Measurements from ENCODE around the gene SPPL3.
"Not testable (repeated sequence)": the region's sequence is repeated elsewhere in the genome, so short reads cannot be mapped to it uniquely, and the experiment has no call there.

SPPL3 gene

DNA sequence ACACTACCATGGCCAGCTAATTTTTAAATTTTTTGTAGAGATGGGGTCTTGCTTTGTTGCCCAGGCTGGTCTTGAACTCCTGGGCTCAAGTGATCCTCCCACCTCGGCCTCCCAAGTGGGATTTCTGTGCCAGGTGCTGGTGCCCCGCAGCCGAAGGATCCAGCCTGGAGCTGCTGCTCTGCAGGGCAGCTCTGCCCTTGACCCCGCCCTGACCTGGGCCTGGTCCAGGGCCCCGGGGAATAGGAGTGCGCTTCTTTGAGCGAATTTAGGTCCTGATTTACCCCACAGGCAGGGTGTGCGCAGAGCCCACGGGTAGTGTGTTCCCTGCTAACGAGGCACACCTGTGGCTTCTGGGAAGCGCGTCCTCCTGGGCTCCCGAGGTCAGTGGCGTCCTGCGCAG, 163.3 kb downstream of the SPPL3 start:
- DNase-seq: no peak

DNA sequence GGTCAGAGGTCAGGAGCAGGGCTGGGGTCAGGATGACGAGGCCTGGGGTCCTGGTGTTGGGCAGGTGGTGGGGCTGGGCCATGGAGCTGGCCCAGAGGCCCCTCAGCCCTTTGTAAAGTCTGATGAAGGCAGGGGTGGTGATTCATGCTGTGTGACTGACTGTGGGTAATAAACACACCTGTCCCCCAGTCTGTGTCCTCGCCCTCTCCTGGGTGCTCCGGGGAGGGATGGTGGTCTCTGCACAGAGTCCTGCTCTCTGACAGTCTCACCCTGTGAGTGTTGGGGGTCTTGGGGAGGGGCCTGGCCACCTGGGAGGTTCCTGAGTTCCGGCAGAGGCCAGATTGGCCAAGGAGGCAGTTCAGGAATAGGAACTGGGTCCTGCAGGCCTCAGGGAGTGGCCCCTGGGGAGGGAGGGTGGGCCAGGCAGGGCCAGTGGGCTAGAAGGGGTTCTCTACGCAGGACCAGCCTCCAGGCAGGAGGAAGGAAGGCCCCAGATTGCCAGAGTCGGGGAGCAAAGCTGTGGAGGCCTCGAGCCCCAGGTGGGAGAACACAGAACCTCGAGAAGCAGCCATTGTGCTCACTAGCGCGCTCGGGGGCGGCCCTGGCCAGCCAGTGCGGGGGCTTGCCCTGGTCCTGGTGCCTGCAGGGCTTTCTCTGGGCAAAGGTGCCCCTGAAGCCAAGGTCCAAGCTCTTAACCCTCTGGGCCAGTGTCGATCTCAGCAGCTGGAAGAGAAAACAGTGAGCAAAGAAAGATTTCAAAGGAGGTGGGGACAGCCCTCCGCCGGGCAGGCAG, 164.1 kb downstream of the SPPL3 start:
- DNase-seq: no peak

DNA sequence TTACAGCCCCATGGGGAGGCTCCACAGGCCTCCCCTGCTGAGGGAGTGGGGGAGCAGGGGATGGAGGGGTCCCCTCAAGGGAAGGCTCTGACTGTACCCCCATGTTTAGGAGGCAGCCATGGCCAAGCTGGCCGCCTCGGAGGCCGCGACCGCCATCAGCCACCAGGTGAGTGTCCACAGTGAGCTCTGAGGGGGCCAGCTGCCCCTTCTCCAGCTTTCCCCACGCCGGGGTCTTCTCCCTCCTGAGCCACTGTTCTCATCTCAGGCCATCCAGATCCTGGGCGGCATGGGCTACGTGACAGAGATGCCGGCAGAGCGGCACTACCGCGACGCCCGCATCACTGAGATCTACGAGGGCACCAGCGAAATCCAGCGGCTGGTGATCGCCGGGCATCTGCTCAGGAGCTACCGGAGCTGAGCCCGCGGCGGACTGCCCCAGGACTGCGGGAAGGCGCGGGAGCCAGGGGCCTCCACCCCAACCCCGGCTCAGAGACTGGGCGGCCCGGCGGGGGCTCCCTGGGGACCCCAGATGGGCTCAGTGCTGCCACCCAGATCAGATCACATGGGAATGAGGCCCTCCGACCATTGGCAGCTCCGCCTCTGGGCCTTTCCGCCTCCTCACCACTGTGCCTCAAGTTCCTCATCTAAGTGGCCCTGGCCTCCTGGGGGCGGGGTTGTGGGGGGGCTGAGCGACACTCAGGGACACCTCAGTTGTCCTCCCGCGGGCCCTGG, 165.0 kb downstream of the SPPL3 start:
- no peak for DNase-seq

DNA sequence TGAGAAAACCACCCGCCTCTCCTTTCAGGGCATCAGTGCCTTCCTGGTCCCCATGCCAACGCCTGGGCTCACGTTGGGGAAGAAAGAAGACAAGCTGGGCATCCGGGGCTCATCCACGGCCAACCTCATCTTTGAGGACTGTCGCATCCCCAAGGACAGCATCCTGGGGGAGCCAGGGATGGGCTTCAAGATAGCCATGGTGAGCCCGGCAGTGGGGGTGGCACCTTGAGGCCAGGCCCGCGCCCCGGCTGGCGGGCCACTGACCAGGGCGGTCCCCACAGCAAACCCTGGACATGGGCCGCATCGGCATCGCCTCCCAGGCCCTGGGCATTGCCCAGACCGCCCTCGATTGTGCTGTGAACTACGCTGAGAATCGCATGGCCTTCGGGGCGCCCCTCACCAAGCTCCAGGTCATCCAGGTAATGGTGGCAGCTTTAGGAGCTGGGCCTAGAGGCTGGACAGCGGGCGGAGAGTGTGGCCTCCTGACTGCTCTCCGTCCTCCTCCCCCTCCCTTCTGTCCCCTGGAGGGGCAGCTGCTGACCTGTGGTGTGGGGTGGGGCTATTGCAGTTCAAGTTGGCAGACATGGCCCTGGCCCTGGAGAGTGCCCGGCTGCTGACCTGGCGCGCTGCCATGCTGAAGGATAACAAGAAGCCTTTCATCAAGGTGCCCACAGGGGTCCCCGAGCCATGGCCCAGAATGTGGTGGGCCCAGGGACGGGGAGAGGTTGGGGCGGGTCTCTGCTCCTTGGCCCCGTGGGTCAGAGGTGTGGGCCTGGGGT, 165.7 kb downstream of the SPPL3 start:
- no peak for DNase-seq

DNA sequence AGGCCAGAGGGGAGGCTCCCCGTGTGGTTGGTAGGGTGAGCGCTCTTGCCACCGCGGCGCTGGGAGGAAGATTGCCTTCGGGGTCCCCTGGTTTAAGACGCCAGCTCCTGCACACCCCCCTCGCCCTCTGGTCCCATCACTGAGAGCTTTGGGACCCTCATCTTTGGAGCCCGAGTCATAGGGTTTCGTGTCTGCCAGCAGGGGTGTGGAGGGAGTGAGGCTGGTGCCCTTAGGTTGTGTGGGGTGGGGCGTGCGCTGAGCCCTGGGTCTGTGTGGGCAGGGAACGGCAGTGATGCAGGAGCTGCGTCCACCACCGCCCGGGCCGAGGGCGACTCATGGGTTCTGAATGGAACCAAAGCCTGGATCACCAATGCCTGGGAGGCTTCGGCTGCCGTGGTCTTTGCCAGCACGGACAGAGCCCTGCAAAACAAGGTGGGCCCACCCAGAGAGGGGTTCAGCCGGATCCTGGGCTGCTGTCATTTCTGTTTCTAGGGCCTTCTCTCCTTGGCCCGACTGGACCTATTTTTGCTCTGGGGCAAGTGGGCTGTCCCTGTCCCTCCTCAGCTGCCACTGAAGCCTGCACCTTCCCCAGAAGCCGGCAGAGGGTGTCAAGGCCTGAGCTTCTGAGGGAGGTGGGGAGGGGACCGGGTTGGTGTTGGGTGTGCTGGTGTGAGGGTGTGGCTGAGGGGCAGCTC, 166.5 kb downstream of the SPPL3 start:
- DNase-seq: no peak

DNA sequence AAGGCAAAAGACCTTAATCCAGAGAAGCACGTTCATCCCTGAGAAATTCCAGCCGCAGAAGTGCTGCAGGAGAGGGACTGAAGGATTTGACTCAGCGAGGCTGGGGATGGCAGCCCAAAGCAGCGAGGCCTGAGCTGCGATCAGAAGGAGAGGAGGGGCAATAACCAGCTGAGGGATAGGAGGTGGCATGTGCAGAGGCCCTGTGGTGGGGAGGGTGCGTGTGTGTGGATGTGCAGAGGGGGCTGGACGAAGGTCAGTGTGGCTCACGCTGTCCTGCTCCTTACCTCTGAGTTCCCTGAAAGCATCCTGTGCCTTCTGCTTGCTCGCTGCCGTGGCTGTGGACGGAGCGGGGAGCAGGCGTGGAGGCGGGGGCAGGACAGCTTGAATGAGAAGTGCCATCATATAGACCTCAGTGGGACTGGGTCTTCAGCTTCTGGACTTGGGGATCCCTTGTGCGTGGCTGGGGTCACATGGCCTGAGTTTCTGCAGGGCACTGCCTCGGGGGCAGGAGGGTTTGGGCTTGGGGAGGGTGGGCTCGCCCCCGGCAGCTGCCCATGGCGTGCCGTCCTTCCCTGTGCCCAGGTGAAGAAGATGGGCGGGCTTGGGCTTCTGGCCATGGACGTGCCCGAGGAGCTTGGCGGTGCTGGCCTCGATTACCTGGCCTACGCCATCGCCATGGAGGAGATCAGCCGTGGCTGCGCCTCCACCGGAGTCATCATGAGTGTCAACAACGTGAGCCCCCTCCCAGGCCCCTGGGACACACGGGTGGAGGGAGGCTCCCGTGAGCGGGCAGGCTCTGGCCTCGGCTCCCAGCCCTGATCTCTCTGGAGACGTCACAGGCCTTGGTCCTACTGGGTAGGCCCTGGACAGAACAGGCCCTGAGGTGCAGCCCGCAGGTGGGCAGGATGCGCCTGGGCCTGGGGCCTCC, 167.5 kb downstream of the SPPL3 start:
- DNase-seq: no peak

DNA sequence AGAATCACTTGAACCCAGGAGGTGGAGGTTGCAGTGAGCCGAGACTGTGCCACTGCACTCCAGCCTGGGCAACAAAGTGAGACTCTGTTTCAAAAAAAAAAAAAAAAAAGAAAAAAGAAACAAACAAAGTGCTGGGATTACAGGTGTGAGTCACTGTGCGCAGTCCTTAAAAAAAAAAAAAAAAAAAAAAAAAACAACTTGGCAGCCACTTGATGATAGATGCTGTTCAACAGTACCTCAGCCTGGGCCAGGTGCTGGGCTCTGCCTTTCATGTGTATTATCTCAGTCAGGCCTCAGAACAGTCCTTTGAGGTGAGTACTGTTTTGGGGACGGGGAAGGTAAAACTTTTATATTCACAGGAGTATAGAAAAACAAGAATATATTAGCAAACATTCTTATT, 169.0 kb downstream of the SPPL3 start:
- no peak for DNase-seq

DNA sequence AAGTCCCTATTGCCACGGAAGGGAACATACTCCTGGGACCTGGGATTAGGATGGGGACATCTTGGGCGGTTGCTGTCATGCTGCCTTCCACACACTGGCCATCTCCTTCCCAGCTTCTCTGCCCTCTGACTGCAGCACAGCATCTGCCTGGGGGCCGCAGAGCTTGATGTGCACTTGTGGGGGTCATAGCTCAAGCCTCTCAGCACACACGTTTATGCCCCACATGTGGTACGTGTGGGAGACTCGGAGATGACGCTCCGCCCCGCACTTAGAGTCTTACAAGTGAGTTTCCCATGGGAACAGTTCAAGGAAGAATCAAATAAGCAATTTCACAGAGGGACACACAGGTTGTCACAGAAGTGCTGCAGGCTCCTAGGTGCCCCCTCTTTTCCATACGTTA, 169.9 kb downstream of the SPPL3 start:
- DNase-seq: no peak

DNA sequence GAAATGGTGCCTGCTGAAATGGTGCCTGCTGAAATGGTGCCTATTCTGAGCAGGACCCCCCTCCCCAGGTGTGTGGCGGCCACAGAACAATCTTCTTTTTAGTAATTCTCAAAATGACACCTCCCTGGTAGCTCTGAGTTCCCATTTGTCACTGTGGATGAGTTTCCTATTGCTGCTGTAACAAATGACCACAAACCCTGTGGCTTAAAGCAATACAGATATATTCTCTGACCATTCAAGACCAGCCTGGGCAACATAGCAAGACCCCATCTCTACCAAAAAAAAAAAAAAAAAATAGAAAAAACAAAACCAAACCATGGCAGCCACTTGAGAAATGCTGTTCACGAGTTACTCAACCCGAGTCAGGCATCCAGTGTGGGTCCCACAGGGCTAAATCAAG, 170.6 kb downstream of the SPPL3 start:
- no peak for DNase-seq

DNA sequence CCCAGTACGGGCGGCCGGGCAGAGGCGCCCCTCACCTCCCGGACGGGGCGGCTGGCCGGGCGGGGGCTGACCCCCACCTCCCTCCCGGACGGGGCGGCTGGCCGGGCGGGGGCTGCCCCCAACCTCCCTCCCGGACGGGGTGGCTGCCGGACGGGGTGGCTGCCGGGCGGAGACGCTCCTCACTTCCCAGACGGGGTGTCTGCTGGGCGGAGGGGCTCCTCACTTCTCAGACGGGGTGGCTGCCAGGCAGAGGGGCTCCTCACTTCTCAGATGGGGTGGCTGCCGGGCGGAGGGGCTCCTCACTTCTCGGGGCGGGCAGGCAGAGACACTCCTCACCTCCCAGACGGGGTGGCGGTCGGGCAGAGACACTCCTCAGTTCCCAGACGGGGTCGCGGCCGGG, 172.0 kb downstream of the SPPL3 start:
- DNase-seq: not testable (repeated sequence)

DNA sequence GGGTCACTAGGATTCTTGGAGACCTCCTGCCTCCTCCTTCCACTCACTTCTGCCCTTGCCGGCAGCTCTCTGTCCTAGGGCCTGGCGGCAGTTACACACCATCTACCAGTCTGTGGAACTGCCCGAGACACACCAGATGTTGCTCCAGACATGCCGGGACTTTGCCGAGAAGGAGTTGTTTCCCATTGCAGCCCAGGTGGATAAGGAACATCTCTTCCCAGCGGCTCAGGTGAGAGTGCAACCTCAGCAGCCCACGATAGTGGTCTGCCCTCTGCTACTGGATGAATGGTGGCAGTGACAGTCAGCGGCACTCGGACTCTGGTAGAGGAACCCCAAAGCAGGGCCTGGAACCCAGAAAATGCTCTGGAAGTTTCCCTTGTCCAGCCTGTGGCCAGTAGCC, 177.2 kb downstream of the SPPL3 start:
- no peak for DNase-seq

DNA sequence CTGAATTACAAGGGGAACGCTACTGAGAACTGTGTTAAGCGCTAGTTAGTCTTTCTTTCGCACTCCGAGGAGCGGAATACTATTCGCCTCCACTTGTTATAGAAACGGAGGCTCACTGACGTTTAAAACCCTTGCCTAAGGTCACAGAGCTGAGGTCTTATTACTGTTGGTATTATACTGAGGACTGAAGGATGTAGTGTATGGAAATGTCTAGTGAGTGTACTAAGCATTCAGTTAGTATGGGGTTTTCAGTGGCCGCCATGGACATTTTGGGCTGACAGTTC, 177.7 kb downstream of the SPPL3 start:
- DNase-seq: no peak

DNA sequence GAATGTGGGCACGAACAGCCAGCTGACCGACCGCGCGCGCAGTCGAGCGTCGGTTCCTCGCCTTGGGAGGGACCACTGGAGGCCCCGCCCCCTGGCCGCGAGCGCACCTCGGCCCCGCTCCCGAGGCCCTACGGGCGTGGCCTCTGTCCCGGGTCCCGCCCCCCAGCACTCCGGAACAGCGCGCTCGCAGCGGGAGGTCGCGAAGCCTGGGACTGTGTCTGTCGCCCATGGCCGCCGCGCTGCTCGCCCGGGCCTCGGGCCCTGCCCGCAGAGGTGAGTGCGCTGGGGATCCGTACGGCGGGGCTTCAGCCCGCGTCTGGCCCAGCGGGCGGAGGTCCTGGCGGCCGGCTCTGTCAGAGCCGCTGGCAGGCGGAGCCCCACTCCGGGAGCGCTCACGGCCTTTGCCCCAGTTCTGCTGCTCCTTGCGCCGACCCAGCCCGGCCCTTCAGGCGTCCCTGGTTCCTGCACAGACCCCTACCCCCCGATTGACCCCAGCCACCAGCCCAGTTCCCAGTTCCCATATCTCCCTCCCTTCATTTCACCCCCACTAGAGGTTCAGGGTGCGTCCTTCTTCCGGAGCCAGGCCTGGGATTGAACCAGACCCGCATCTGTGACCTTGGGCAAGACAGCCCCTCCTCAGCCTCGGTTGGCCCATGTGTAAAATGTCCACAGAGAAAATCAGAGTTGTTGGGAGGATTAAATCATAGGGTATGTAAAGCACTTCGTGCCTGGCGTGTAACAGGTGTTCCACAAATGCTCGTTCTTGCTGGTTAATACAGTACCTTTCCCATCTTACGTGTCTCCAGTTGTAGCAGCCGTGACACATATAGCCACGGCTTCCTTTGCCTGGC, 178.3 kb downstream of the SPPL3 start, which contains the start of gene ACADS:
Gene ACADS (plus strand): TSS at position 168 of the 851 bp plus-strand sequence. CDS start 60 bp downstream, at position 228.
- peak in 1 of 2 experiments; percentile 39 for DNase-seq

DNA sequence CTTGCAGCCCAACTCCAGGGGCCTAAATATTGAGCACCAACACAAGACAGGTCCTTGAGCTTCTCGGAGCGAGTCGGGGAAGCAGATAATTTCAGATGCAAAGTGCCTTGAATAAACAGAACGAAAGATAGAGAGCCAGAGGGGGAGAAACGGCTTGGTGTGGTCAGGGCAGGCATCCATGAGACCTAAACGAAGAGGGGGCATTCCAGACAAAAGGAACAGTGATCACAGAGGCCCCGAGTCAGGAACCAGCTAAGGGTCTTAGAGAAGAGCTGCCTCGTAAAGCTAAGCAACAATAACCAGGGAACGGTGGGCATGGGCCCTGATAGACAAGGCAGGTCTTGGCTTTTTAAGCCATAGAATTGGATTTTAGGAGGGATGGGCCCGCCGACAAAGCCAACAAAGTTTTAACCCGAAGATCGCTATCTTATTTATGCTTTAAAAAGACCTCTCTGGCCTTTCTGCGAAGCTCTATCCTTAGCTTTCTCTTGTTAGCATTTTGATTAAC, 179.0 kb downstream of the SPPL3 start:
- DNase-seq: no peak

DNA sequence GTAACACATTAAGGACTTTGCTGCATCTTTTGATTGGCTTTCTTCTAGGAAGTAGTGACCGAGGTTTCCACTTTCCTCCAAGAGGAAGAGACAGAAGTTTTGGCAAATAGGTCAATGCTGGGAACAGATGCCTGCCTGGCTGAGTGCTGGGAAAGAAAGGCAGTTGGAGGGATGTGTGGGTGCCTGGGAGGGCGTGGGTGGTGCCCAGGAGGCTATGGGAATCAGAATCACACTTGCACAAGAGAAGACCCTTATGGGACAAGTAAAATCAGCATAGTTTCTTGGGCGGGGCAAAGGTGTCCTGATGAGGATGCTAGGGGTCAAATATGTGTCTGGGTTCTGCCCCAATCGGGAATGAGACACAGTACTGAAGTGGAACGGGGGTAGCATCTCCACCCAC, 179.4 kb downstream of the SPPL3 start:
- DNase-seq: no peak

DNA sequence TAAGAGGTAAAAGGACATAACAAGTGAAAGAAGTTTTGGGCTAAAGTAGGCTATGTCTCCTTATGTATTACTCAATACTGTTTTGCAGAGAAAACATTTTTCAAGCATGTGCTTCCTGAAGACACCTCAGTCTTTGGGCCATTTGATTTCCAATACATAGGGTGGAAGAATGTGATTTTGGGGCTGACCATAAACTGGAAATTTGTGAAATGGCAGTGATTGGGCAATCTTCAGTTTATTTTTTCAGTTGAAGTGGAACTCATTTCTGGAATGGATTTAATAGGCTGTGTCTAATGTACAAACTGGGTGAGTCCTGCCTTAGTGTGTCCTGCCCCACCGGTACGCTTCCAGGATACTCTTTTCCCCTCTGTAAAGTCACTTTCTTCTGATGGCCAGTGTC, 181.4 kb downstream of the SPPL3 start:
- DNase-seq: no peak

DNA sequence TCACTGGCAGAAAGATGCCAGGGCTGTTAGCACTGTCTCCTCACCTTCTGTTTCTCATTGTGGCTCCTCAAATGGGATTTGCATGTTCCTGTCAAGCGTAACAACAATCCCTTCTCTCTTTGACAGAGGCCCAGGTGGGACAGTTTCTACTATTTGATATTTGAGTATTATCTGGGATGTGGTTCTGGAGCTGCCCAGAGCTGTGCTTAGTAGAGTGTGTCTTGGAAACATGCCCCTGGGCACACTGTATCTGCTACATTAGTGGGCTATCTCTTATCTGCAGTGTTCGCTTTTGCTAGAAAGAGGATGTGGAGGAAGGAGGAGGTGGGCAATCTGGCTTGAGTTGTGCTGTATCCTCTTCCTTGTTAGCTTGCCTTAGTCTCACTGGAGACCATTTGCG, 182.3 kb downstream of the SPPL3 start:
- no peak for DNase-seq

DNA sequence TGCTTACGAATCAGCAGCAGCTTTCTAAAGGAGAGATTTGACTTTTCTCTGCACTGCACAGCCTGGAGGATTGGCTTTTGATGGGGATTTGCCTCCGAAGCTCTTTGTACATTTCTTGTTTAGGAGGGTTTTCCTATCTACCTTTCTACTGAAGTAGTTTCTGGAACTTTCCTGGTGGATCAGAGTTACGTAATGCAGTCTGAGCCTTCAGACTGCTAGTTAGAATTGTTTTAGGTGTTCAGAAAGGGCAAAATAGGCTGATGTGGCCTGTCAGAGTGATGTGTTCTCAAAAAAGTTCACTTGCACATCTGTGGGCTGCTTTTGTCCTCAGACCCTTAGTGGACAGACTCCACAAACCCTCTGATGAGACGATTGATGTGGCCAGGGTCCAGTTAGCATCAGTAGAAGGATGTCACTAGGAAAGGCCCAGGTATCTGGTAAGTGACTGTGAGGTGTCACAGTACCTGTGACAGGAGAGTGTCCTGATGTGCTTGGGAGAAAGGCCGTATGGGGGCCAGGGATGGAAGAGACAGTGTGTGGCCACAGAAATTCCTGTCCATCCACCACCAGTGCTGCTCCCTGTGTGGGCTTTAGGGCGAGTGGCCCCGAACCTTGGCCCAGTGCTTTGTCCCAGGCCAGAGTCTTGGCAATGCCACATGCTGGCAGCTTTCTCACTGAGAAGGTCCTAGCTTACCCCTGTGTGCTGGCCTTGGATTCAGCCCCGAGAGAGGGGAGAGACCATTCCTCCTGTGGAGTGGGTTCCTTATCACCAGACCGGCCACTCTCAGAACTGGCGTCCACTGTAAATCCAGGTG, 183.0 kb downstream of the SPPL3 start:
- no peak for DNase-seq

DNA sequence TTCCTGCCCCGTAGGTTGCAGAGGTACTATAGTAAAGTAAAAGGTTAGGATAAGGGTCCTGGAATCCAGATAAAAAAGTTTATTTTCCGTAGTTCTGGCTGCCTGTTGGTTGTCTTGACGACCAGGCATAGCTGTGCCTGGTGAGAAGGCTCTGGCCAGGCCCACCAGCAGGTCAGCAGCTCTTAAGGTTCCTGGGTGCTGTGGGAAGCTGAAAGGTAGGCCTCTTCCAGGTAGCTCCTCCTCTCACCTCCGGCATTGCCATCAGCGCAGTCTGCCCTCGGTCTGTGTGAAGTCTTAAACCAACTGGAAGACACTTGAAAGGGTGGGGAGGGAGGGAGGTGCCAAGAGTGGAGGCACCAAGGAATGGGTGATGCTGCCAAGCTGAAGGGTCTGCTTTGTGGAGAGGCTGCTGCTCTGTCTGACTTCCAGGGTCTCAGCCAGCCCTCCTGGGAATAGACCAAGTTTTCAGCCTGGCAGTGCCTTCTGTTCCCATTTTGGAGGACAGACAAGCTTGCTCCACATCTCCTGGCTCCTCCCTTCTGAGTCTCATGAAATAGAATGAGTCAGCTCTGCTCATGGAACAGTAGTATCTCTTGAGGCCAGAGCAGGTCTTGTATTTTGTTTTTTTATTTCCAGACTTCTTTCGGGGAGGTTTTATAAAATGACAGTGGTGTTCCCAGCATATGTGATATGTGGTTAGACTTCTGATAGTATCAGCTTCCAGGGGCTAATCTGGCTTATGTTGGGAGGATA, 183.7 kb downstream of the SPPL3 start:
- no peak for DNase-seq

Measured in cerebellar nuclear complex (tissue), 1 donor.